Activated naive CD4-positive, alpha-beta T cell treated with Interleukin-2 at 50 U/mL for 16 hours (primary cell): ENCODE measurements around the gene ERBB2.
A peak's percentile ranks its signal among the peaks of the same experiment; 100 is the strongest.
"Not testable (repeated sequence)": the region's sequence is repeated elsewhere in the genome, so short reads cannot be mapped to it uniquely, and the experiment has no call there.

Experiments used
- DNase-seq: peaks from one replicate; pipeline ENCODE4 v3.0.0-alpha.2; 2020

Gene ERBB2

DNA sequence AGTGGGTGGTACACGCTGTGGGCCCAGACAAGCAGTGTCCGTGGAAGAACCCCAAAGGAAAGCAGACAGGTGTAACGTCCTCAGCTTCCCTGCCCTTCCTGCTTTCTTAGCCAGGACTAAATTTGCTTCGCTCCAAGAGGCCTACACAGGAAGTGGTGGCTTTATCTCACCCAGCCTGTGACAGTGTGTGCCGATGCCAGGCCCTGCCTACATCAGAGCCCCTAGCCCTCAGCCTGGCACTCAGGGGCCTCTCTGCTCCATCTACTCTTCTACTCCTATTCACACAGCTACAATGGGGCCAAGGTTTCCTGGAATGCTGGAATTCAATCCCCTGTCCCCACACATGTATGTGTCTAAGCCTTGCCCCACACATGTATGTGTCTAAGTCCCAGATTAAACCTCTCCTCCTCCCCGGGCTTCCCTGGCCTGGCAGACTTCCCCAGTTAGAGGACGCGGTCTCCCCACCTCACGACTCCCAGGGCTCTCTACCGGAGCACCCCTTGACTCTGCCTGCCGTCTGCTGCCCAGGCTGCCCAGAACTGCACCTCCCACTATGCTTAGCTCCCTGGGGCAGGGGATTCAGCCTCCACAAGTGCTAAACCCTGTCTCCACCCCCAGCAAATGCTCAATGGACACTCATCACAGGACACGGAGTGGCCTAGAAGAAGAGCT, 20.2 kb upstream of the ERBB2 start:
- peak; percentile 35 for DNase-seq

GRCh38 chr17:39683295-39683939, 16.4 kb upstream of the ERBB2 start:
- DNase-seq, result no peak

DNA sequence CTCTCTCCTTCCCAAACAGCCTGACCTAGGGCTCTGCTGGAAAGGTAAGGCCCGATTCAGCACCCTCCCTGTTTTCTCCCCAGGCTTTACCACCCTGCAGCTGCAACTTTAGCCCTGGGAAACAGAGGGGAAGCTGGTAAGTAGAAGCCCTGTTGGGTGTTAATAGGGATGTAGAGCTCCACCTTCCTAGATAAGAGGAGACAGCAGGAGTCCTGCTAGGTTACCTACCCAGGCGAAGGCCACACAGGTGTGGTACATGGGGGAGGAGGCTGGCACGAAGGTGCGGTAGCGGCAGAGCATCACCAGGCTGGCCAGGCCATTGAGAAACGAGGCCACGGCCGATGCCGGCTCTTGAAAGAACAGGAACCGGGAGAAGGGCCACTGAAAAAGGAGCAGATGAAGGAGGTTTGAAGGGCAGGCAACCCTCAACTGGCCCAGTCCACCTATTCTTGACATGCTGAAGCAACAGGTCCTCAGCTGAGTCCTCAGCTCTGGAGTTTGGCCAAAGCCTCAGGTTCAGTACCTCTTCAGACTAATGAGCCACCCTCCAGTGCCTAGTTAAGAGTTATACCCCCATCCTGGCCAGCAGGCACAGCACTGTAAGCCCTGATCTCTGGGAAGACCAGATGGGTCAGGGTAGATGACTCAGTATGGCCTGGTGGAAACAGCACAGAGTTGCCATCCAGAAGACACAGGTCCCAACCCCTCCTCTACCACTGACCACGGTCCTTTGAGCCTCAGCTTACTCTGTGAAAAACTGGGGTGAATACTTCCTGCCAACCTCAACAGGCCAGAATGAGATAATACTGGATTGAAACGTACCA, 15.3 kb upstream of the ERBB2 start:
- no peak for DNase-seq

DNA sequence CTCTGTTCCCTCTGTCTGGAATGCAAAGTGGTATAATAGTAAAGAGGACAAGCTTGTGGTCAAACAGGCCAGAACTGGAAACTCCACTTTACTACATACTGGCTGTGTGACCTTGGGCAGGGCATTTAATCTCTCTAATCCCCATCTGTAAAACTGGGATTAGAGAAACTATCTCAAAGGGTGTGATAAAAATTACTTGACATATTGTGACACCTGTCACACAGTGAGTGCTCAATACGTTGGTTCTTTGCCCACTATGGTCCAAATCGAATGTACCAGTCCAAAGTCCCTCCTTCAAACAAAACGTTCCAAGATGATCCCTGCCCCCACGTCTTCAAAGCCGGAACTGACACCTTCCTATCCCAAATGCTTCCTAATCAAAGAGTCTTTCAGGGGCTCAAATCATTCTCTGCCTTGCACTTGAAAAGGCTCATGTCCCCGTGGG, 12.7 kb upstream of the ERBB2 start:
- no peak for DNase-seq

- peak; percentile 82 for DNase-seq
Observed at GRCh38 chr17:39687546-39688474, 12.1 kb upstream of the ERBB2 start, which contains the start of gene PGAP3. TSS of gene PGAP3 (minus strand) at chr17:39688057. CDS start at chr17:39688014, 43 bp downstream.

- DNase-seq, result no peak
Observed at GRCh38 chr17:39688475-39688835, 11.4 kb upstream of the ERBB2 start.

- DNase-seq, result no peak
Observed at GRCh38 chr17:39688945-39689344, 10.9 kb upstream of the ERBB2 start.

- DNase-seq, result no peak
Observed at GRCh38 chr17:39694593-39694992, 5.3 kb upstream of the ERBB2 start.

DNA sequence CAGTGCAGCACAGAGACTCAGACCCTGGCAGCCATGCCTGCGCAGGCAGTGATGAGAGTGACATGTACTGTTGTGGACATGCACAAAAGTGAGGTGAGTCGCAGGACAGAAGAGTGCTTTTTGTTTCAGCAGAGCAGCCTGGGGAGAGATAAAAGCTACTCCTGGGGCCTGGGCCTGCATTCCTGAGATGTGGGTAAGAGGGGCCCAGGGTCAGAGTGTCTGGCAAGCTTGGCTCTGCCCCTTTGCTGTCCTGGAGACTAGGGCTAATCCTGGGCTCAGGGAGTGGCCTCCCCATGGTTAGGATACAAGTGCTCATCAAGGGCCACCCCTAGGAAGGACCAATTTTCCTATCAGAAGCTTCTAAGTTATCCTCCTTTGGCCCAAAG, 4.8 kb upstream of the ERBB2 start:
- DNase-seq, result no peak

DNA sequence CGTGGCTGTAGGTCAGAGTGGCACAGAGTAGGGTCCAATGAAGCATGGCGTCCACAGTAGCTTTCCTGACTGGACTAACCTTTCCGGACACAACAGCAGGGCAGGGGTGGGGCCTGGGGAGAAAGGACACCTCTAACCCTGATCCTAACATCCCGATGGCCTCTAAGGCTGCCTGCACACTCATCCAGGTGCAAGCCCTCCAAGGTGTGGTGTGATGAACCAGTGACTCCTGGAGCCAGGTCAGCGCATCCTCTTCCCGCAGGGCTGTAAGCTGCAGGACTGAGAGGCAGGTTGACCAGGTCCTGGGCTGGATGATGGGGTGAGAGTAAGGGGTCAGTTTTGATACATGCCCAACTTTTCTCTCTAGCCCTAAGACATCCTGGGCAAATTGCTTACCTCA, 3.1 kb upstream of the ERBB2 start:
- no peak for DNase-seq

- DNase-seq, result no peak
Observed at GRCh38 chr17:39697961-39698360, 1.9 kb upstream of the ERBB2 start.

- DNase-seq, result not testable (repeated sequence)
Observed at GRCh38 chr17:39699157-39699817, 577 bp upstream of the ERBB2 start.

DNA sequence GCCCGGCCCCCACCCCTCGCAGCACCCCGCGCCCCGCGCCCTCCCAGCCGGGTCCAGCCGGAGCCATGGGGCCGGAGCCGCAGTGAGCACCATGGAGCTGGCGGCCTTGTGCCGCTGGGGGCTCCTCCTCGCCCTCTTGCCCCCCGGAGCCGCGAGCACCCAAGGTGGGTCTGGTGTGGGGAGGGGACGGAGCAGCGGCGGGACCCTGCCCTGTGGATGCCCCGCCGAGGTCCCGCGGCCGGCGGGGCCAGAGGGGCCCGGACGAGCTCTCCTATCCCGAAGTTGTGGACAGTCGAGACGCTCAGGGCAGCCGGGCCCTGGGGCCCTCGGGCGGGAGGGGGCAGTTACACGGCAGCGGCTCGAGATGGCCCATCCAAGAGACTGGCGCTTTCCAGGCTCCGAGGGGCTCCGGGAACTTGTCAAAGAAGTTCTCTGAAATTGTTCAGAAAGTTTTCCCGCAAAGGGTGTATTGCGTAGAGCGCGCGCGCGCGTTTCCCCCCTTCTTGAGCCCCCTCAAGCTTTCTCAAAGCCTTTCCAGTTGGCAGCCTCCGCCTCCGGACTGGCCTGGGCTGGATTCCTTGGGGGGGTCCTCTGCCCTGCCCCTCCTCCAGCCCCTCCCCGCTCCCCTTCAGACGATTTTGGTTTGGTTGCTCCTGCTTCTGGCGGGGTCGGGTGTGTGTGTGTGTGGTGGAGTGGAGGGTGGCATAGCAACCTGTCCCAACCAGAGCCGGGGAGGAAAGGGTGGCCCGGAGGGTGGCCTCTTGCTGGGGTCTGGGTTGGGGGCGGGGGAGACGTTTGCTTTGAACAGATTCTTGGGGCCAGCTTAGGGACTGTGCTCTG, 504 bp downstream of the ERBB2 start:
- no peak for DNase-seq

GRCh38 chr17:39701012-39701783, 1.3 kb downstream of the ERBB2 start:
- no peak for DNase-seq

DNA sequence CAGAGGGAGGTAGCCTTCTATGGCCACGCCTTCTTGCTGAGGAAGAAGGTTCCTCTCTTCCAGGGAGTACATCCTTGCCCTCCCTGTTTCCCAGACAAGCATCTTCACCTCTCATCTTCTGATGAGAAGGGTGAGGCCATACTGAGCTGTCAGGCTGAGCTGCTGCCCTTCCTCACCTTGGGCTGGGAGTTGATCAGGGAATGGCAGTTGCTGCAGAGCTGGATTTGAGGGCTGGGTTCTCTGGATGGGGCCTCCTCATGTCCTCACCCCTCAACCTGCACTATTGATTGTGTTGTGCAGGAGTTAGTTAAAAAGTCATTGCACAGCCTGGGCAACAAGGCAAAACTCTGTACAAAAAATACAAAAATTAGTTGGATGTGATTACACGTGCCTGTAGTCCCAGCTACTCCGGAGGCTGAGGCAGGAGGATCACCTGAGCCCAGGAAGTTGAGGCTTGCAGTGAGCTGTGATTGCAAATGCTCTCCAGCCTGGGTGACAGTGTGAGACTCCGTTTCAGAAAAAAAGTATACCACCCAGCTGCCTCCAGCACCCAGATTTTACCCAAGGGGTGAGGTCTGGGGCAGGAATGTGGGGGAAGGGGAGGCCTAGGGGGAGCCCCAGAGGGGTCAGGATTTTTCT, 2.0 kb downstream of the ERBB2 start:
- no peak for DNase-seq

- no peak for DNase-seq
Observed at GRCh38 chr17:39702901-39703893, 3.3 kb downstream of the ERBB2 start.

DNA sequence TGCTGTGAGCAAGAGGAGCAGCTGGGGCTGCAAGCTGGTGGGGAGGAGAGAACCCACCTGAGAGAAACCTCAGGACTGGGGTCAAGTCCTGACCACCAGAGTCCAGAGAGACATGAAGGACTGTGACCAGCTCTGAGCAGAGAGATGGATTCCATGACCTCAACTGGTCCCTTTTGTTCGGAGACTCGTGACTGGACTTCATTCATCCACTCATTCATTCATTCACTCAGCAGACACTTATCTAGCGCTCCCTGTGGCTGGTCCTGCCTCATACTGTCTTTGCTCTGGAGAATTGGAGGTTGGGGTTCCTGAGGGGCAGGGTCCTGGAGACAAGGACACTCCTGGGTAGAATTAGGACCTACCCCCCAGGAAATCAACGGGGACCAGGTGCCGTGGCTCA, 4.0 kb downstream of the ERBB2 start:
- DNase-seq, result no peak

DNA sequence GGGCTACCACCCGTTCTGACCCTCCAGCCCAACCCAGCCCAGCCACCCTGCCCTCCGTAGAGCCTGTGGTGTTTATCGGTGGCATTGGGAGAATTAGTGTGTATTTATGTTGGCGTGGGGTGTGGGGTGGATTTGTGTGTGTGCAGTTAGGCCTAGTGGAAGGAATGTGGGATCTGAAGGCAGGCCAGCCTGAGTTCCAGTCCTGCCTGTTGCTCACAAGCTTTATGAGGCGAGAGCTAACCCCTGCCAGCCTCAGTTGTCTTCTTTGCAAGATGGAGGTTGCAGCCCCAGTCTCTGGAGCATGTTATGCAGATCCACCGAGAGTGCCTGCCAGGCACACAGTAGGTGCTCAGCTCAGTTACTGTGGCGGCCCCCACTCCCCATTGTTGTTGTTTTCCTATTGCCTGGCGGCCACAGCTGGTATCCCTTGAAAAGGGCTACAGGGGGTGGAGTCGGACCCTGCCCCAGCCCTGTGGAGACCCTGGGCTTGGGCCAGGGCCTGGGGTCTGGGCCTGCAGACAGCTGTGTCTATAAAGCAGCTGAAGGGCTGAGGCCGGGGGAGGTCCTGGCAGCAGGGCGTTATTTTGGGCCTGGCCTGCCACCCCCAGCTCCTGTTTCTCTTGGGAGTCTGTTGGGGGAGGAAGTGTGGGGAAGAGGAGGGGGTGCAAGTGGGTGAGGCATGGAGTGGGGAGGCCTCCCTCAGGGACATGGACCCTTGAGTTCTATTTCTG, 5.1 kb downstream of the ERBB2 start:
- no peak for DNase-seq
